ENCODE data around the gene AFG1L. TPM values are rescaled to one million over a fixed set of nuclear protein-coding genes. Genes with fewer than 3 reads are reported as not detected.
A peak's percentile ranks its signal among the peaks of the same experiment; 100 is the strongest.

AFG1L gene
- total RNA-seq, 1 experiment from 2014 or later = 8.2 TPM

GRCh38 chr6:108510461-108511319 is 215.8 kb downstream of the AFG1L start:
- no peak for TF ChIP-seq CTCF (IDR thresholded peaks at IDR 0.05; ENCODE audit: unreplicated experiment)
- no peaks in the 10 kb centered on the region for H3K4me1 Mint-ChIP-seq (ENCODE audit: insufficient read depth, unreplicated experiment)
- intact Hi-C loops (cut with micrococcal nuclease) = no loop called here
- no peak overlapping the region for H3K27ac Mint-ChIP-seq (ENCODE audit: low read depth, unreplicated experiment)
- no TSS peak for BruUV-seq (replicated peaks)
- H3K36me3 Mint-ChIP-seq (ENCODE audit: insufficient read depth, unreplicated experiment) = peaks cover 17% of the 10 kb centered on the region
- ChIA-PET POLR2A (no interaction called here), CTCF (interaction anchor here (0.6 to 3.1 kb wide), 4 partner anchors 14 to 398 kb away, joined by 3 to 12 read pairs (median 4); no protein-coding TSS in a partner anchor)
- H3K4me3 Mint-ChIP-seq (ENCODE audit: unreplicated experiment) = no peak overlapping the region
- no peaks in the 10 kb centered on the region for H3K9me3 Mint-ChIP-seq (ENCODE audit: unreplicated experiment)
- no peak for DNase-seq (ENCODE audit: unreplicated experiment)
- H3K27me3 Mint-ChIP-seq (ENCODE audit: insufficient read depth, unreplicated experiment) = no peaks in the 10 kb centered on the region

GRCh38 chr6:108518714-108519576 is 224.1 kb downstream of the AFG1L start:
- TF ChIP-seq CTCF (IDR thresholded peaks at IDR 0.05; ENCODE audit: unreplicated experiment) = peak; percentile 20
- DNase-seq (ENCODE audit: unreplicated experiment) = peak; percentile 48
- ChIA-PET POLR2A (no interaction called here), CTCF (interaction anchor here (0.5 to 4.1 kb wide), 10 partner anchors 10 to 578 kb away, joined by 3 to 22 read pairs (median 3); no protein-coding TSS in a partner anchor)
- no peak overlapping the region for H3K4me3 Mint-ChIP-seq (ENCODE audit: unreplicated experiment)
- intact Hi-C loops (cut with micrococcal nuclease) = no loop called here
- no peaks in the 10 kb centered on the region for H3K4me1 Mint-ChIP-seq (ENCODE audit: insufficient read depth, unreplicated experiment)
- H3K27ac Mint-ChIP-seq (ENCODE audit: low read depth, unreplicated experiment) = no peak overlapping the region
- no TSS peak for BruUV-seq (replicated peaks)
- peaks cover 1% of the 10 kb centered on the region for H3K36me3 Mint-ChIP-seq (ENCODE audit: insufficient read depth, unreplicated experiment)
- no peaks in the 10 kb centered on the region for H3K27me3 Mint-ChIP-seq (ENCODE audit: insufficient read depth, unreplicated experiment)
- no peaks in the 10 kb centered on the region for H3K9me3 Mint-ChIP-seq (ENCODE audit: unreplicated experiment)

- H3K4me3 Mint-ChIP-seq (ENCODE audit: unreplicated experiment) = no peak overlapping the region
- DNase-seq (ENCODE audit: unreplicated experiment) = no peak
- no TSS peak for BruUV-seq (replicated peaks)
- no peaks in the 10 kb centered on the region for H3K9me3 Mint-ChIP-seq (ENCODE audit: unreplicated experiment)
- TF ChIP-seq CTCF (IDR thresholded peaks at IDR 0.05; ENCODE audit: unreplicated experiment) = no peak
- CTCF ChIA-PET = interaction anchor here (0.7 to 4.1 kb wide), 5 partner anchors 11 to 541 kb away, joined by 3 to 22 read pairs (median 4); no protein-coding TSS in a partner anchor
- no peaks in the 10 kb centered on the region for H3K4me1 Mint-ChIP-seq (ENCODE audit: insufficient read depth, unreplicated experiment)
- no peak overlapping the region for H3K27ac Mint-ChIP-seq (ENCODE audit: low read depth, unreplicated experiment)
- no peaks in the 10 kb centered on the region for H3K36me3 Mint-ChIP-seq (ENCODE audit: insufficient read depth, unreplicated experiment)
- POLR2A ChIA-PET = no interaction called here
- H3K27me3 Mint-ChIP-seq (ENCODE audit: insufficient read depth, unreplicated experiment) = no peaks in the 10 kb centered on the region
- intact Hi-C loops (cut with micrococcal nuclease) = no loop called here
Measured at GRCh38 chr6:108521616-108522107, 226.8 kb downstream of the AFG1L start.

- CTCF ChIA-PET = interaction anchor here (0.6 to 4.0 kb wide), 5 partner anchors 13 to 412 kb away, joined by 3 to 20 read pairs (median 4); no protein-coding TSS in a partner anchor
- POLR2A ChIA-PET = no interaction called here
- H3K4me3 Mint-ChIP-seq (ENCODE audit: unreplicated experiment) = no peak overlapping the region
- no peaks in the 10 kb centered on the region for H3K36me3 Mint-ChIP-seq (ENCODE audit: insufficient read depth, unreplicated experiment)
- no peaks in the 10 kb centered on the region for H3K9me3 Mint-ChIP-seq (ENCODE audit: unreplicated experiment)
- no peak for TF ChIP-seq CTCF (IDR thresholded peaks at IDR 0.05; ENCODE audit: unreplicated experiment)
- intact Hi-C loops (cut with micrococcal nuclease) = no loop called here
- no TSS peak for BruUV-seq (replicated peaks)
- no peaks in the 10 kb centered on the region for H3K4me1 Mint-ChIP-seq (ENCODE audit: insufficient read depth, unreplicated experiment)
- no peak overlapping the region for H3K27ac Mint-ChIP-seq (ENCODE audit: low read depth, unreplicated experiment)
- no peak for DNase-seq (ENCODE audit: unreplicated experiment)
- H3K27me3 Mint-ChIP-seq (ENCODE audit: insufficient read depth, unreplicated experiment) = no peaks in the 10 kb centered on the region
Measured at GRCh38 chr6:108523697-108524096, 228.8 kb downstream of the AFG1L start.

All from MCF 10A (cell line).